GM11168 (cell line): Measurements from ENCODE around the gene ZFP2.

Experiments
- in situ Hi-C: fragments of 300-500 bp; cut with MboI; formaldehyde crosslinking; loops from one replicate; pipeline ENCODE4 v1.12.0; 2022; ENCODE audit warnings: low sequenced_read_pairs; ENCODE audit not compliant: unreplicated experiment

ZFP2 gene

DNA sequence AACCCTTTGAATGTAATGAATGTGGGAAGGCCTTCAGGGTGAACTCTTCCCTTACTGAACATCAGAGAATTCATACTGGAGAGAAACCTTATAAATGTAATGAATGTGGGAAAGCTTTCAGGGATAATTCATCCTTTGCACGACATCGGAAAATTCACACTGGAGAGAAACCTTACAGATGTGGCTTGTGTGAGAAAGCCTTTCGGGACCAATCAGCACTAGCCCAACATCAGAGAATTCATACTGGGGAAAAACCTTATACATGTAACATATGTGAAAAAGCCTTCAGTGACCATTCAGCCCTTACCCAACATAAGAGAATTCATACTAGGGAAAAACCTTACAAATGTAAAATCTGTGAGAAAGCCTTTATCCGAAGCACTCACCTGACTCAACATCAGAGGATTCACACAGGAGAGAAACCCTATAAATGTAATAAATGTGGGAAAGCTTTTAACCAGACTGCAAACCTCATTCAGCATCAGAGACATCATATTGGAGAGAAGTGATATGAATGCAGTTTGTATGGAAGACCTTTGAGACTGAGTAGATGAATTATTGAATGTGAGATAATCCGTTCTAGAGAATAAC lies 69.8 kb downstream of the ZFP2 start:
- in situ Hi-C loops: no loop called here

- in situ Hi-C loops: no loop called here
Observed at GRCh38 chr5:178981381-178981780, 85.7 kb downstream of the ZFP2 start.
